Stimulated activated CD8-positive, alpha-beta memory T cell treated with anti-CD3 and anti-CD28 coated beads, Interleukin-15, amount 100 ng/mL, for 1 hour (primary cell): ENCODE data around the gene USP50.
"Not testable (repeated sequence)": the region's sequence is repeated elsewhere in the genome, so short reads cannot be mapped to it uniquely, and the experiment has no call there.

ENCODE experiments used
- DNase-seq: peaks from one replicate; pipeline ENCODE4 v3.0.0-alpha.2; 2020; ENCODE audit warnings: low read depth

The USP50 gene

DNA sequence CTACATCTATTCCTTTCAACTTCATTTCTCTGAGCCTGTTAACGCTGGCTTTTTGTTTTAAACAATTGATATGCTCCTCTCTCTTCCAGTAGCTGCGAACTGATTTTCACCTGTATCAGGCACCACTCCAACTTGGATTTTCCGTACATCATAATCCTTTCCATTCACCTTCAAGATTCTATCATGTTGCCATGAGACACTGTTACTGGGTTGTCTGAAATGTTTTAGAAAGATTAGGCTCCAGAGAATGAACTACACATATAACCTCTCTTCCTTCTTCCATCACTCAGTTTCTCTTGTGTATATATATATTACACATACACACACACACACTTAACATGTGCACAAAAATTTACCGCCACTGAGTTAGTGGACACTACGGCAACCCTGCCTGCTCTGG is at the start of gene USP50:
USP50 (minus strand) TSS at position 101 of the 400 bp plus-strand sequence. CDS start 141 bp downstream, outside the sequence.
- DNase-seq = no peak

DNA sequence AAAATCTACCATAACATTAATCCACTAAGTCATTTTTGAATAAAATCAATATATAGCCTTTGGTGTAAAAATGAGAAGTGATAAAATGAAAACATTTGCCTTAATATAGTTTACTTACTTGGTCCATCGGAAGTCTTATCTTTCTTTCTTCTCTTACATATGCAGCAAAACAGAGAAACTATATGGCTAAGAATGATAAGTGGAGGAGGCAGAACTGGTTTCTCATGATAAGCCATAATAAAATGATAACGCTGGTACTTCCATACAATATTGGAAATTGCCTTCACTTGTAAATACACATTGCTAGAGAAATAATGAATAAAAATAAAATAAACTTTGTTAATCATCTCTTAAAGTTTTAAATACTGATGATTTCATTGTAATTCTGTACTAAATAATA is 47.8 kb upstream of the USP50 start:
- DNase-seq = no peak

DNA sequence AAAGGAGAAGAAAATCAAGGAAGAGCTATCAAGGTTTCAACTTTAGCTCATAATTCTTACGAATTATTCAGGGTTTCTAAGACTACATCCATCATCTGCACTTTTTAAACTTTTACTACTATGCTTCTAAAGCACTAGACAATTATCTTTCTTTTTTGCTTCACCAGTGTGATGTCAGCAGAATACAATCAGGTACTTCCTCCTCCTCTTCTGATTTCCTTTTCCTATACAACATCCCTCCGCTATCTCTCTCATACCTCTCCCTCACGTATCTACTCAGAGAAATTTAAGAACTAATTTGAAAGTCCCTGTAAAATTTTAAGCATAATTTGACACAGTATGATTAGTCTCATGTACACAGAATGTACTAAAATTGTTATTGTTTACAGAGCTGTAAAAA is 47.3 kb upstream of the USP50 start:
- DNase-seq = no peak

DNA sequence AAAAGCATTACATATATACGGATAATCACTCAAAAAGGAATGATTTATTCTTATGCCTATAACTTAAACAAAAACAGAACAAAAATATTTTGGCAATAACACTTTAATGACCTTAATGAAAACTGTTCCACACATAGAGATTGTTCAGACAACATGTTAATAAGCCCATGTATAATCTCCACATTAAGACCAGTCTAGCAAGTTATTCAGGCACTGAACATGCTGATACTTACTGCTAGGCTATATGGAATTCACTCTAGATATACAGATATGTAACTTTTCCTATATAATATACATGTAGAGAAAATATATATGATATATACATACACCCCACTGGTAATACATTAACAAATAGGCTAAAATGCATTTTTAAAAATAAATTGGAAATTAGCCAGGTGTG is 43.8 kb upstream of the USP50 start:
- DNase-seq = no peak

DNA sequence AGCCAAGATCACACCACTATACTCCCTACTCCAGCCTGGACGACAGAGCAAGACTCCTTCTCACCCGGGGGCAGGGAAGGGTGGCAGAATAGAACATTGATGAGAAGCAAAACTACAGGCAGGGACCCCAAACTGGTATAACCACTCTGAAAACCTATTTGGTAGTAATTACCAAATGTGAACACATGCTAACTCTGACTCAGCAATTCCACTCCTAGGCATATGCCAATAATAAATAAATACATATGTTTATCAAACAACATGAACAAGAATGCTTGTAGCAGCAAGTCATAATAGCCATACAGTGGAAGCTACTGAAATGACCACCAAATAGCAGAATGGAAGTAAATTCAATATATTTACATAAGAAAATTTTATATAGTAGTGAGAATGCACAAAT is 31.0 kb upstream of the USP50 start:
- DNase-seq = no peak

DNA sequence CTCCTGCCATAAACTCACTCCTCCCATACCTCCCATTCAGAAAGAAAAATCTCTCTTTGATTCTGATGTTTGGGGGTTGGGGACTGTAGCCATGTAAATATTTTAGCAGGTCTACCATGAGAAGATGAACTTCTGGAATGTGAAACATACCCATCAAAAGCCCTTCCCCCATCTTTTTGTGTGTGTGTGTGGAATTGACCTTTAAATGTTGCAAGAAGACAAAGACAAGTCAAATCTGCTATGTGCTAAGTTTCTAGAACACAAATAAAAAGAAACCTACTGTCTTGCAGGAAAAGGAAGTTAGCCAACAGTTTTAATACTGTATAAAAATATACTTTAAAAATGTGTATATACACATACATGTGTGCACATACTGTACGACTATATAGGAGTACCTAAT is 29.7 kb upstream of the USP50 start:
- DNase-seq = no peak

DNA sequence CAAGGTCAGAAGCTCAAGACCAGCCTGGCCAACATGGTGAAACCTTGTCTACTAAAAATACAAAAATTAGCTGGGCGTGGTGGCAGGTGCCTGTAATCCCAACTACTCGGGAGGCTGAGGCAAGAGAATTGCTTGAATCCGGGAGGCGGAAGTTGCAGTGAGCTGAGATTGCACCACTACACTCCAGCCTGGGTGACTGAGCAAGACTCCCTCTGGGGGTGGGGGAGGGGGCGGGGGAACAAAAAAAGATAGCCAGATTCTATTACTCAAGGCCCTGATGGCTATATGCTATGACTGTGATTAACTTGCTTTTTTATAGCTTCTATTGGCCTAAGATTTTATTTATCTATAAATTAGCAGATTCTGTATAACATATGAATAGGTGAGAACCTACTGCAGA is 27.4 kb upstream of the USP50 start:
- DNase-seq = not testable (repeated sequence)

DNA sequence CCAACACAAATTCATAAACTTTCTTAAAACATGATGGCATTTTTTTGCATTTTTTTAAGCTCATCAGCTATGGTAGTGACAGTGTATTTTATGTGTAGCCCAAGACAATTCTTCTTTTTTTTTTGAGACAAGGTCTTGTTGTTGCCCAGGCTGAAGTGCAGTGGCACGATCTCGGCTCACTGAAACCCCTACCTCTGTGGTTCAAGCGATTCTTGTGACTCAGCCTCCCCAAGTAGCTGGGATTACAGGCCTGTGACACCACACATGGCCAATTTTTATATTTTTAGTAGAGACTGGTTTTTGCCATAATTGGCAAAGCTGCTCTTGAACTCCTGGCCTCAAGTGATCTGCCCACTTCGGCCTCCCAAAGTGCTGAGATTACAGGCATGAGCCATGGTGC is 17.3 kb upstream of the USP50 start:
- DNase-seq = no peak

DNA sequence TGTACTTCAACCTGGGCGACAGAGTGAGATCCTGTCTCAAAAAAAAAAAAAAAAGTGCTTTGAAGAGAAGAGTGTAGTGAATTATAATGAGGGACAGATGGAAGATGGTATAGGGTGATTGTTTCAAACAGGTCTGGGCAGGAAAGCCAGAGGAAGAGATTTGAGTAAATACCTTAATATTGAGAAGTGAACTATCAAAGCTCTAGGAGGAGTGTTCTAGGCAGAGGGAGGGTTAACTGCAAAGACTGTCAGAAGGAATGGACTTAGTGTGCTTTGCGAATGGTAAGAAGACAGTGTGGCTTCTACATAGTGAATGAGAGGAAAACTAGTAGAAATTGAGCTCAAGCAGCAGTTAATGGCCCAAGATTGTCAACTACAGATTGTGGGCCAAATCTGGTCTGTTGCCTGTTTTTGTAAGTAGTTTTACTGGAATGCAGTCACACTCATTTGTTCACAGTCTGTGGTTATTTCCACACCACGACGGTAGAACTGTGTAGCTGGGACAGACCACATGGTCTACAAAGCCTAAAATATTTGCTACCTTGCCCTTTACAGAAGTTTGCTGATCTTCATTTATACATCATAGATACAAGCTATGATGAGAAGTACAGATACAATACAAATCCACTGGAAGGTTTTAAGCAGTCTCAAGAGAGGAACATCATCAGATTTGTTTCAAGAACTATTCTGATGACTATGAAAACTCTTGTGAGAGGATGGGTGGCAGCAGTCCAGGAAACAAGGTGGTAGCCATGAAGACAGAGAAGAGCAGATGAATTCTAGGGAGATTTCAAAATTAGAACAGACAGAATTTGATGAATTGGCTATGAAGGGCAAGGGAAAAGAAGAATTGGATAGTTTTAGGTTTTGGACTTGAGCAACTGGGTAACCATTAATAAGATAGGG is 16.5 kb upstream of the USP50 start:
- no peak for DNase-seq

DNA sequence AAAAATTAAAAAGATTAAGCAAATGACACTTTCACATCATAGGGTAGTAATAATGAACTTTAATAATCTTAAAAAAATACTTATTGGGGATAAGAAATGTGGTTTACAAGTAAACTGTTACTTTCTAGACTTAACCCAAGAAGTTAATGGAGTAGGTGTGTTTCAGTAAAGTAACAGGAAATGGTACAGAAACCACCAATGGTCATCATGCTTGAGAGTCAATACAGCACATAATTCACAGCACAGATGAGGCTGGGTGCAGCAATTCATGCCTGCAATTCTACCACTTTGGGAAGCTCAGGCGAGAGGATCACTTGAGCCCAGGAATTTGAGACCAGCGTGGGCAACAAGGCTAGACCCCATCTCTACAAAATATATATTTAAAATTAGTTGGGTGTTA is 11.5 kb upstream of the USP50 start:
- no peak for DNase-seq

DNA sequence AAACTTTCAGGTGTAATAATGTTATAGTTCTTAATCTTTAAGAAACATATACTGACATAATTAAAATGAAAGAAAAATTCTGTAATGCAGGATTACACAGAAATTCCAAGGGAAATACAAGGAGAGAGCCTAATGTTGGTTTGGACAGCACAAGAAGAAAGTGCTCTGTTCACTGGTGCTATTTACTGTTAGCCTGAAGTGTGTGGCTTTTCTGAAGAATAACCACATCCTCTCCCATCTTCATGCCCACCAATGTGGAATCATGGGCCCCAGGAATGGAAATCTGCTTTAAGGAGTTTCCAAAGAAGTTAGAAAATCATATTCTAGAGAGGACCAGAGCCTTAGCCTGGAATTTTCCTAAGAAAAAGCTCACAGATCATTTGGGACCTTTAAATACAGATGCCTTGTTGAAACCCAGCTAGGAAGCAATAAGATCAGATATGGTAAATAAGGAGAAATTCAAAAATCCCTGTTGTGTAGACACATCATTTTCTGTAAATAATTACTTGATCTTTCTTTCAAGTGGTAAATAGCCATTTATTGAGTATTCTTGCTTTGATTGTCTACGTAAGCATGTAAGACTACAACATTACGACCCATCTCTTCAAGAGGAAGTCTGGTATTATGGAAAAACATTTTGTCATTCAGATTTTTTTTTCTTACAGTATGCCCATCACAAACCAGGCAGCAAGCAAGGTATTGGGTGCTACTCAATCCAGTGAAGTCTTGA is 10.3 kb upstream of the USP50 start:
- no peak for DNase-seq

DNA sequence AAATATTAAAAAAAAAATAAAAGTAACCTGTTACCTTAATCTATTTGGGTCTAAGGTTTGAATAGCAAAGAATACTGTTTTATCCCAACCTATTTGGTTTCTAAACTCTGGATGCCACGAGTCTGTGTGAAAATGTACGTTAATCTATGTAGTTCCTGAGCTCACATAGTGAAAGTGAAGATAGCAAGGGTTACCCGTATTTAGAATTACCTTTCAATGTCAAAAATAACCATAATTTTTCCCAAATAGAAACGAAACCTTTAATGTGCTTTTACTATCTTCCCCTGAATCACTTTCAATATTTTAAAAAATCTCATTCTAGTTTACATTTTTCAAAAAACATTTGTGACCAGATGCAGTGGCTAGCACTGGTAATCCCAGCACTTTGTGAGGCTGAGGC is 5.8 kb upstream of the USP50 start:
- no peak for DNase-seq

DNA sequence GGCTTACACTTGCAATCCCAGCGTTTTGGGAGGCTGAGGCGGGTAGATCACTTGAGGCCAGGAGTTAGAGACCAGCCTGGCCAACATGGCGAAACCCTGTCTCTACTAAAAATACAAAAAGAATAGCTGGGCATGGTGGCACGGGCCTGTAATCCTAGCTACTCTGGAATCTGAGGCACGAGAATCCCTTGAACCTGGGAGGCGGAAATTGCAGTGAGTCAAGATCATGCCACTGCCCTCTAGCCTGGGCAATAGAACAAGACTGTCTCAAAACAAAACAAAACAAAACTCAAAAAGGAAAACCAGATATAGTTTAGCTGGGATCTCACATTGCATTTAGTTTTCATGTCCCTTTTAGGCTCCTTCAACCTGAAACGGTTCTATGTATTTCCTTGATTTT is 2.9 kb upstream of the USP50 start:
- no peak for DNase-seq

DNA sequence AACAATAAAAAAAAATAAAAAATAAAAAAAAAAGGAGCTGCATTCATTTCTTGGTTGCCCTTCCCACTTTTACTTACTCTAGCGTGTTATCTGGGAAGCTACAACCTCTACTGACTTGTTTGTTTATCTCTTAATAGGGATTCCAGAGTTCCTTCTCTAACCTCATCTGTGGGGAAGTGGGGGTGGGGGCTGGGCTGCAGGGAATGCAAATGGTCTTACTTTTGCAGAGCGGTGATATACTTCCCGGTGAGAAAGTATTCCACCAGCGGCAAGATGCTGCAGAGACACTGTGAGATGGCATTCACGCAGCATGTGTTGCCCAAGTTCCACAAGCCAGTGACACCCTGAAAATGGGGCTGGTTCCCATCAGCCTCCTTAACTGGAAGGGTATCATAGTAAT is 2.1 kb downstream of the USP50 start:
- no peak for DNase-seq

DNA sequence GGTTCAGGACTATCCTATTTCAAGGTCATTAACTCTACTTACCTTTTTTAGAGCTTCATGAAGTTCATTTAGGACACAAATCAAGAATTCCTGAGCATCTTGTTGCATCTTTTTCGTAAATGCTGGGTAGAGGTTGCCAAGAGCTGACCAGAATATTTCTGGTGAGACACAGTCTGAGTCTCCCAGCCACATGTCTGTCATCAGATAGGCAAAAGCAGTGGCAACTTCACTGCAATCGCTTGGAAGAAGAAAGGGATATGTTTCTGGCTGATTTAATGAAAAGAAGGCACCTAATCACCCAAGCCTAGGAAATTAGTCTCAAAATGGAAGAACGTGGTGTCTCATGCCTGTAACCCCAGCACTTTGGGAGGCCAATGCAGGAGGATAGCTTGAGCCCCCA is 2.9 kb downstream of the USP50 start:
- DNase-seq = no peak

DNA sequence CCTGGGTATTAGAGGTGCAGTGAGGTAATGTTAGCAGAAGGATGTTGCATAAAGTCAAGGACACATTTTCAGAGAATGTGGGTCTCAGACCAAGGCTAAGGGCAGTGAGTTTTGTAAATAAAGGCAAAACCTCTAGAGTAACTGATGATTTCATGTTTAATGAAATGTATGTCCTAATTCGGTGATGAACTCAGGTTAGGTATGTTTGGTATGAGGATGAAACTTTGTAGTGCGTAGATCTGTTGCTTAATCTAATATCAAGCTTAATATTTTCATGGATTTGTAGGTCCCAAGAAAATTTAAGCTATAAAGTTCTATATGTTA is 3.6 kb downstream of the USP50 start:
- DNase-seq = no peak

DNA sequence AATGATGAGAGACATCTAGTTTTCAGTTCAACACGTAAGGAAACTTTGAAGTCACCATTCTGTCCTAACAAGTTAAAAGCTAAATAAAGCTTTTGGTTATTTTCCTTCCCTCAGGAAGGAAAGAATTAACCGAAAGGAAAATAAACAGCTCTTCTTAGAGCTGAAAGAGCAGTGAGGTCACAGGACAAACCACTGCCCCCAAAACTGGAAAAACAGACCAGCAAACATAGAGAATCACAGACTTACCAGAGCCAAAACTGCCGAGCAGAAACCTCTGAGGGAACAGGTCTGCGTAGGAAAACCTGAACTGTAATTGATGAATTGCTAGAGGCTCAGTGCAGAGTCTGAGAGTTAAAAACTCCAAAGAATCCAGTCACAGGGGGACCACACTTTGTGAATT is 14.7 kb downstream of the USP50 start:
- no peak for DNase-seq

DNA sequence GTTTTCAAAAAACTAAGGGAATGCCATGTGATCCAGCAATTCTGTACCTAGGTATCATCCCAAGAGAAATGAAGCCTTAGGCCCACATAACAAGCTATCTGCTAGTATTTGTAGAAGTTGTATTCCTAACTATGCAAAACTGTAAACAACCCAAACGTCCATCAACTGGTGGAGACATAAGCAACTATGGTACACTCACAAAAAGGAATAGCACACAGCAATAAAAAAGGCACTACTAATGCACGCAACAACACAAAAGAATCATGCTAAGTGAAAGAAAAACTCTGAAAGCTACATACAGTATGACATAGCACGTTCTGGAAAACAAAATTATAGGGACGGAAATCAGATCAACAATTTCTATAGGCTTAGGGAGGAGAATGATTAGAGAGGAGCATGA is 15.3 kb downstream of the USP50 start:
- DNase-seq = no peak

DNA sequence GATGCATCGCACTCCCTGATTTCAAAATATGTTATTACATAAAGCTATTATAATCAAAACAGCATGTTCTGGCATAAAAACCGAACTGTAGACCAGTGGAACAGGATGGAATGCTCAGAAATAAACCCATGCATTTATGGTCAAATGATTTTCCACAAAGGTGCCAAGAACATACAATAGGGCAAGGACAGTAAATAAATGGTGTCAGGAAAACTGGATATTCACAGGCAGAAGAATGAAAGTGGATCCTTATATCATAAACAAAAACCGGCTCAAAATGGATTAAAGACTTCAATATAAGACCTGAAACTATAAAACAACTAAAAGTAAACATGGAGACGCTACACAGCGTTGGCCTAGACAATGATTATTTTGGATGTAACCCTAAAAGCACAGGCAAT is 22.6 kb downstream of the USP50 start:
- DNase-seq = no peak

DNA sequence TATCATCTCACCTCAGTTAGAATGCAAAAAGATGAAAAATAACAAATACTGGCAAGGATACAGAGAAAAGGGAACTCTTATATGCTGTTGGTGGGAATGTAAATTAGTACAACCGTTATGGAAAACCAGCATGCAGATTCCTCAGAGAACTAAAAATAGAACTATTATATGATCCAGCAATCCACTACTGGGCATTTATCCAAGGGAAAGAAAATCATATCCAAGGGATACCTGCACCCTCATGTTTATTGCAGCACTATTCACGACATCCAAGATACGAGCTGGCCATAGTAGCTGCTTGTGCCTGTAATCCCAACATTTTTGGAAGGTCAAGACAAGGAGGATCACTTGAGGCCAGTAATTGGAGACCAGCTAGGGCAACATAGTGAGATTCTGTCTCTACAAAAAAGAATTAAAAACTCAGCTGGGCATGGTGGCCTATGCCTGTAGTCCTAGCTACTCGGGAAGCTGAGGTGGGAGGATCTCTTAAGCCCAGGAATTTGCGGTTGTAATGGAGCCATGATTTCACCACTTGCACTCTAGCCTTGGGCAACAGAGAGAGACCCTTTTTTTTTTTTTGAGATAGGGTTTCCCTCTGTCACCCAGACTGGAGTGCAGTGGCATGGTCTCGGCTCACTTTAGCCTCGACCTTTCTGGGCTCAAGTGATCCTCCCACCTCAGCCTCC is 26.6 kb downstream of the USP50 start:
- no peak for DNase-seq

DNA sequence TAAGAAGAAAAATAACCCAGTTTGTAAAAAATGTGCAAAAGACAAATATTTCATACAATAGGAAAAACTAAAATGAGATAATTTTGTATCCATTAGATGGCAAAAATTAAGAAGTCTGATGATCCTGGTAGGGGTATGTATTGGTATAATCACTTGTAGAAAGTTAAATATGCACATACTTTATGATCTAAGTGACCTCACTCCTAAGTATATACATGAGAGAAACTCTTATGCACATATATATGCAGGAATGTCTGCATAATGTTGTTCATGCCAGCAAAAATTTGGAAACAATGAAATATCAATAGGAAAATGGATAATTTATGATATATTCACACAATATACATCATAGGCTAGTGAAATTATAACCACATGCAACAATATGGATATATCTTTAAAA is 33.5 kb downstream of the USP50 start:
- DNase-seq = no peak

DNA sequence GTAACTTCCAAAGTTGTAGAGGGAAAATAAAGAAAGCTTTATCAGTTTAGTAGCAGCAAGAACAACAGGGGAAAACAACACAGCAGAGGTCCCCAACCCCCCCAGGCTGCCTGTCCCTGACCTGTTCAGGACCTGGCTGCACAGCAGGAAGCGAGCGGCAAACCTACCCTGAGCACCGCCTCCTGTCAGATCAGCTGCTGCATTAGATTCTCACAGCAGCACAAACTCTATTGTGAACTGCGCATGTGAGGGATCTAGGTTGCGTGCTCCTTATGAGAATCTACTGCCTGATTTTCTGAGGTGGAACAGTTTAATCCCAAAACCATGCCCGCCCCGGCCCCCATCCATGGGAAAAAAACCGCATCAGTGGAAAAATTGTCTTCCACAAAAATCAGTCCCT is 40.3 kb downstream of the USP50 start:
- DNase-seq = no peak

DNA sequence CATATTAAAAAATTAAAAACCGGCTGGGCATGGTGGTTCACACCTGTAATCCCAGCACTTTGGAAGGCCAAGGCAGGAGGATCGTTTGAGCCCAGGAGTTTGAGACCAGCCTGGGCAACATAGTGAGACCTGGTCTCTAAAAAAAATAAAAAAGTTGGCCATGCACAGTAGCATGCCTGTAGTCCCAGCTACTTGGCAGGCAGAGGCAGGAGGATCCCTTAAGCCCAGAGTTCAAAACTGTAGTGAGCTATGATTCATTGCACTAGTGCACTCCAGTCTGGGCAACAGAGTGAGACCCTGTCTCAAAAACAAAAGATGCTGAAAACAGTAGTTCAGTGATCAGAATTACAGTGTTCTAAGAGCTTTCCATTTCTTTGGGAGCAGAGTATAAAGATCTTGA is 40.8 kb downstream of the USP50 start:
- not testable (repeated sequence) for DNase-seq
